SK-N-MC (cell line): ENCODE results near the gene ITGB5.
"Not testable (repeated sequence)": the region's sequence is repeated elsewhere in the genome, so short reads cannot be mapped to it uniquely, and the experiment has no call there.

ENCODE experiments used
- DNase-seq: peaks from one replicate; pipeline ENCODE4 v3.0.0-alpha.2; 2011; ENCODE audit warnings: low read depth, low spot score
- H3K27ac ChIP-seq: fragments of 200-600 bp; sonication (generic); 2 replicates; pipeline ENCODE4 v1.5.1; 2016; ENCODE audit warnings: mixed run types
- H3K36me3 ChIP-seq: fragments of 200-600 bp; sonication (generic); 2 replicates; pipeline ENCODE4 v1.6.1; 2017; ENCODE audit warnings: antibody characterized with exemption, low read length, mixed read lengths; ENCODE audit not compliant: insufficient read depth
- H3K4me3 ChIP-seq: fragments of 200-600 bp; sonication (generic); 2 replicates; pipeline ENCODE4 v1.5.1; 2016
- H3K9ac ChIP-seq: fragments of 200-600 bp; sonication (generic); 2 replicates; pipeline ENCODE4 v1.8.0; 2017; ENCODE audit warnings: mixed run types, mixed read lengths; ENCODE audit not compliant: insufficient read length
- H3K9me3 ChIP-seq: fragments of 200-600 bp; sonication (generic); 2 replicates; pipeline ENCODE4 v1.6.1; 2017; ENCODE audit warnings: low read depth, mild to moderate bottlenecking, antibody characterized with exemption, low read length, moderate library complexity, mixed read lengths
- EZH2 ChIP-seq: fragments of 200-600 bp; sonication (generic); IDR thresholded peaks from one replicate; pipeline ENCODE4 v1.6.1; 2017; ENCODE audit warnings: antibody characterized with exemption
- FOXP2 ChIP-seq: optimal IDR thresholded peaks from 2 replicates; pipeline ENCODE3; 2011; ENCODE audit warnings: mild to moderate bottlenecking, moderate library complexity; ENCODE audit not compliant: insufficient read depth; ENCODE audit errors: extremely low read length, control extremely low read depth
- POLR2AphosphoS5 ChIP-seq: IDR thresholded peaks from 2 replicates; pipeline ENCODE4 v1.6.1; 2012; ENCODE audit warnings: mild to moderate bottlenecking, low read depth, low read length, borderline replicate concordance

The ITGB5 gene

DNA sequence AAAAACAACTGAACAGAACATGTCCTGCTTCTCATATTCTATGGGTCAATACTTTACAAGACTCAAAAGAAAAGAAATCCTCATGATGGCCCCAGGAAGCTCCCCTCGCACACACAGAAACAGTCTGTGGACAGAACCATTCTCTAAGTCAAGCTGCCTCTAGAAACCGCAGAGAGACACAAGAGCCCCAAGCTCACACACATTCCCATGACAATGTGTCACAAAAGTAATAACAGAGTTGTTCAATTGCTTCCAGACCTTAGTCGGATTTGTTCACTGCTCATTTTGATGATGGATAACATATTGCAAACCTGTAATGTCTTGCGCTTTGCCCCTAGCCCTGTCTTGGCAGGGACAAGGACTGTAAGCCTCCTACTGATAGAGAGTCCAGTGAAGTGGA is 96.0 kb downstream of the ITGB5 start:
- H3K27ac ChIP-seq: peak overlapping the region; percentile 97
- no peak for DNase-seq
- TF ChIP-seq POLR2AphosphoS5 (no peak), EZH2 (no peak), FOXP2 (no peak)
- peak overlapping the region; percentile 66 for H3K4me3 ChIP-seq
- peak overlapping the region; percentile 49 for H3K9ac ChIP-seq
- H3K36me3 ChIP-seq: peaks cover 6% of the 10 kb centered on the region; the same call in 1 of the 2 replicates
- no peaks in the 10 kb centered on the region for H3K9me3 ChIP-seq

DNA sequence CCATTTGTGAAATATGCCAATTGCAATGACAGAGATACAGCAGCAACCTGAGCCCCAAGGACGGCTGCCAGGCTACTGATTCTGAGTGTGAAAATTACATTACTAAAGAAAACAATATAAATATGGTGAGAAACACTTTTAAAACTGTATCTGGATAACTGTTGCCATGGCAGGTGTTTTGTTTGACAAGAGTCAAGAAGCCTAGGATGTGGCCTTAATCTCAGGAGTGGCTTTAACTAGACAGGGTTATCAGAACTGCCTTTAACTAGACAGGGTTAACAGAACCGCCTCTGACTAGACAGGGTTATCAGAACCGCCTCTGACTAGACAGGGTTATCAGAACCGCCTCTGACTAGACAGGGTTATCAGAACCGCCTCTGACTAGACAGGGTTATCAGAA is 98.1 kb downstream of the ITGB5 start:
- H3K36me3 ChIP-seq, H3K9ac ChIP-seq, H3K9me3 ChIP-seq, H3K4me3 ChIP-seq, DNase-seq: not testable (repeated sequence)
- H3K27ac ChIP-seq: peak overlapping the region; percentile 43

DNA sequence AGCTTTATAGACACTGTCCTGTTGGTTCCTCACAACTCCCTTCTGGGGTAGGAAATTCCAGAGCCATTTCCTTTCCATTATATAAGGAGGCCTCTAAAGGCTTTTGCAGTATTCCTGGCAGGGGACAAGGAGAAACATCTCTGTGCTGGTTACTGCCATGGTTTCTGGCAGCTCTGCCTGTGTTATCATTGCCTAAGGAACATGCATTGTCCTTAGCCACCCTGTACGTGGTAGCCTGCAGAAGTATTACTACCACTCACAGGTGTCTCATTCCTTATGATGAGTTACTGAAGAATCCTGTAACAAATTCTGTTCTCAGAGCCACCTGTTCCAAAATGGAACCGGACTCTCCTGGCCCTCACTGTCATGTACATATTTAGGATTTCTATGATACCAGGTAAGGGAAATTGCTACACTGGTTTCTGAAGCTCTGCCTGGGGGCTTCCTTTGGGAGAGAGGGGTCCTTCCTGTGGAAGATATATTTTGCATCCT is 98.9 kb downstream of the ITGB5 start:
- Histone ChIP-seq H3K9me3 (no peaks in the 10 kb centered on the region), H3K27ac (peak overlapping the region; percentile 43), H3K9ac (no peak overlapping the region), H3K4me3 (no peak overlapping the region), H3K36me3 (no peaks in the 10 kb centered on the region)
- TF ChIP-seq EZH2 (no peak), POLR2AphosphoS5 (no peak), FOXP2 (no peak)
- no peak for DNase-seq

DNA sequence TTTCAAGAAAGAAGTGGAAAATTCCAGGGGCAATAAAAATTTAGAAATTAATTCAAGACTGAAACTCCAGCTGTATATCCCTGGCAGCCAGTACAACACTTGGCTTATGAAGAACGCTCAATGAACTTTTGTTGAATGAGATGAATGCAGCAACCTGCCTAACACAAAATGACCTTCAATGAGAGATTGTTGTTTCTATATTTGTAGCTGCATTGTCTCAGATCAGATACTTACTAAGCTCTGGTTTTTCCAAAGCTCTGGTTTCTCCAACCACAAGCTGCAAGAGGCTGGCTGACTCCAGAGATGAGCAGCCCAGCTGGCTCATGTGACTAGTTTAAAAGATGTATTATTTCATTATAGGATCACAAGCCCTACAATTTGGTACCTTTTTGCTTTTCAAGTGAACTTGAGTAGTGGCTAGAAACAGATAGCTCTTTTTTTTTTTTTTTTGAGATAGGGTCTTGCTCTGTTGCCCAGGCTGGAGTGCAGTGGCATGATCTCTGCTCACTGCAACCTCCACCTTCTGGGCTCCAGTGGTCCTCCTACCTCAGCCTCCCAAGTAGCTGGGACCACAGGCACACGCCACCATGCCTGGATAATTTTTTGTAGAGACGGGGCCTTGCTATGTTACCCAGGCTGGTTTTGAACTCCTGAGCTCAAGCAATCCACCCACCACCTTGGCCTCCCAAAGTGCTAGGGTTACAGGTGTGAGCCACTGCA is 99.5 kb downstream of the ITGB5 start:
- Histone ChIP-seq H3K9ac (no peak overlapping the region), H3K36me3 (no peaks in the 10 kb centered on the region), H3K27ac (peak overlapping the region; percentile 76), H3K4me3 (no peak overlapping the region), H3K9me3 (no peaks in the 10 kb centered on the region)
- no peak for DNase-seq
- TF ChIP-seq EZH2 (no peak), FOXP2 (no peak), POLR2AphosphoS5 (no peak)

DNA sequence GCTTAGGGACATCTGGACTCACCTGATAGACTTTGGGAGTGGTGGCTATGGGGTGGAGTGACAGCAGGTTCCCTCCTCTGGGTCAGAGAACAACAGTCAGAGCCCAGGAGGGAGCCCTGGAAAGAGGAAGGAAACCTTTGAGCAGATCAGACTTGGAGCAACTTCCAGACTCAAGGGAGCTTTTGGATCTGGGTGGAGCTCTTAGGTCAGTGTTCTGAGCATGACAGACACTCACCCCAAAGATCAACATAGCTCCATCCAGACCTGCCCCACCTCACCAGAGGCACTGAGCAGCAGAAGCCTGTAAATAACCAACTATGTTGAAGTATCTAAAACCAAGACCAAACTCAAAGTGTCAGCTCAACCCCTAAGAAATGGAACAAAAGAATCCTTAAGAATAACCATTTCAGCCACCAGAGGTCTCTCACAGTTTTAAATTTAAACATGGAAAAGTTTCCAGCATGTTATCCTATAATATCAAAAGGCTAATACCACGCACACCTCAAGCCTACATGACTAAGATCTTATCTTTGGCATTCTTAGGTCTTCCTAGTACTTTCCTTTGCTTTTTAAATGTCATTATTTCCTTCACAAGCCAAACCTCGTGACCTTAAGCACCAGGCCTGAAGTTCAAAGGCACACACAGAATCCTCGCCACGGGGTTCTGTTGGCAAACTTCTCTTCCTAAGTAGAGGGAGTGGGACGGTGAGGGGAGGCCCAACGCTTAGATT is 100.5 kb downstream of the ITGB5 start:
- Histone ChIP-seq H3K4me3 (no peak overlapping the region), H3K9ac (peak overlapping the region; percentile 16), H3K9me3 (no peaks in the 10 kb centered on the region), H3K27ac (peak overlapping the region; percentile 76), H3K36me3 (no peaks in the 10 kb centered on the region)
- DNase-seq: no peak
- TF ChIP-seq POLR2AphosphoS5 (no peak), FOXP2 (no peak), EZH2 (no peak)

DNA sequence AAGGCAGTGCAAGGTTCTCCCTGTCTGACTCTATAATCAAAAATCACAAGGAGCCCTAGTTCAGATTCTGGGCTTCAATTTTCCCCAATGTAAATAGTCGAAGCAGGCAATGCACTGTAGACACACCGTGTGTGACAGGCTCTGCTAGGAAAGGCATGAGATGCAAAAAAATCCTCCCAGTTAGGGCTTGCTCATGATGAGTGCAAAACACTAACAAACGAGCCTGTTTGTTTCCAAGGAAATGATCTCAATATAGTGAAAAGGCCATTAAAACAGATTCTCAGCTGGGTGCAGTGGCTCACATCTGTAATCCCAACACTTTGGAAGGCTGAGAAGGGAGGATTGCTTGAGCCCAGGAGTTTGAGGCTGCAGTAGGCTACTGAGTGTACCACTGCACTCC is 101.2 kb downstream of the ITGB5 start:
- Histone ChIP-seq H3K36me3 (no peaks in the 10 kb centered on the region), H3K4me3 (no peak overlapping the region), H3K9ac (no peak overlapping the region), H3K9me3 (no peaks in the 10 kb centered on the region), H3K27ac (peak overlapping the region; percentile 76)
- TF ChIP-seq FOXP2: no peak
- TF ChIP-seq POLR2AphosphoS5: no peak
- TF ChIP-seq EZH2: no peak
- no peak for DNase-seq

DNA sequence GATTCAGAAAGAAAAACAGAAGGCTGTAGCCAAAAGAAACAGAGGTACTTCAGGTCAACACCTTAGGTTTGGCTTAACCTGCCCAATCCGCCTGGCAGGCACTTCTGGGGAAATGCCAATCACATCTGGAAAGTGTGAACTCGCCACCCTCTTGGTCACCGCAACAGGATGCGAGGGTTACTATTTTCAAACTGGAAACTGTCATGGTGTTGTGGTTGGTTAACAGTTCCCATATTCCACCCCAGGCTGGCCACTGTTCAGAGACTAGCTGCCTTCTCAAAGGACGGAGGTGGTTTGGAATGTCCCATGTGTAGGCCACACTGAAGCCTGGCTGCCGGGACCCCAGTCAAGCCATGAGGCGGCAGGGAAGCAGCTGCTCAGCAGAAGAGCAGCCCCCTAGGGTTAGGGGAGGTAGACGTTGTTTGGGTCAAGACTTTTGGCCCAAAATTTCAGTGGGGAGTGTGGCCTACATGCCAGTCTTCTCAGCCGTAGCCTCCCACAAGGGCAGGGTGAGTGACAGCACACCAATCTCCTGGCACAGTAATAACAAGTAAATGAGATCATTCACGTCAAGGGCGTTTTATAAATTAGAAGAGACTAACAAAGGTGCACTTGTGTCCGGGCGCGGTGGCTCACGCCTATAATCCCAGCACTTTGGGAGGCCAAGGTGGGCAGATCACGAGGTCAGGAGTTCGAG is 102.3 kb downstream of the ITGB5 start:
- Histone ChIP-seq H3K9ac (no peak overlapping the region), H3K36me3 (no peaks in the 10 kb centered on the region), H3K9me3 (no peaks in the 10 kb centered on the region), H3K4me3 (no peak overlapping the region), H3K27ac (no peak overlapping the region)
- TF ChIP-seq FOXP2: no peak
- TF ChIP-seq POLR2AphosphoS5: no peak
- no peak for TF ChIP-seq EZH2
- DNase-seq: no peak

DNA sequence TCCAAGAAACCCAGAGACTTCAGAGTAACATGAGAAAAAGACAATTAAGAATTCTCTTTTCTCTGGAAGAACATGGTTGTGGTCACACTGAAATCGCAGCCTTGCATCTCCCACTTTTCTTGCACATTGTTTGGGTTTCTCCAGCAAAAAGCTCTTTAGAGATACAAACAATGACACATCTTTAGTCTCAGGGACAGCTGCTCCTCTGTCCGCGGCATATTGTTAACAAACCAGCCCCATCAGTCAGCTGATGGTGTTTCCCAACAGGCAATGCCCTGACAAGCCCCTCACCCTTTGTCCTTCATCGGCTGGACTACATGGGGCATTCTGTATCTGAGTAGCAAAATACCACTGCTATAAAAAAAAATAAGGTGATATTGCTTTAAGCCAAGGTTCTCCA is 103.5 kb downstream of the ITGB5 start:
- Histone ChIP-seq H3K9ac (no peak overlapping the region), H3K27ac (0 out of 2 replicates have a peak overlapping the region, but pooled peaks have one; percentile 1), H3K9me3 (no peaks in the 10 kb centered on the region), H3K4me3 (no peak overlapping the region), H3K36me3 (no peaks in the 10 kb centered on the region)
- no peak for TF ChIP-seq FOXP2
- no peak for TF ChIP-seq POLR2AphosphoS5
- TF ChIP-seq EZH2: no peak
- no peak for DNase-seq

DNA sequence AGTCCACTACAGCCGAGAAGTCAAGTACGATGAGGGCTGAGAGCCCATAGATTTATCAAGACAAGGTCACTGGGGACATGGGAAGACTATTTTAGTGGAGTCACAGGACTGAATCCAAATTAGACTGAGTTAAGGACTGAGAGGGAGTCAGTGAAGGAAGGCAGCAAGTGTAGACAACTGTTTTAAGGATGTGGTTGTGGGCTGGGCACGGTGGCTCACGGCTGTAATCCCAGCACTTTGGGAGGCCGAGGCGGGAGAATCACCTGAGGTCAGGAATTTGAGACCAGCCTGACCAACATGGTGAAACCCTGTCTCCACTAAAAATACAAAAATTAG is 104.8 kb downstream of the ITGB5 start:
- not testable (repeated sequence) for H3K36me3 ChIP-seq, H3K9me3 ChIP-seq, DNase-seq, H3K9ac ChIP-seq
- Histone ChIP-seq H3K4me3 (peak overlapping the region; percentile 62; the same call in 1 of the 2 replicates), H3K27ac (peak overlapping the region; percentile 99)
